CD14-positive monocyte (primary cell): ENCODE results near the gene S100Z. TPM values are rescaled to one million over a fixed set of nuclear protein-coding genes. Genes with fewer than 3 reads are reported as not detected.
A peak's percentile ranks its signal among the peaks of the same experiment; 100 is the strongest.
"Not testable (repeated sequence)": the region's sequence is repeated elsewhere in the genome, so short reads cannot be mapped to it uniquely, and the experiment has no call there.

ENCODE experiments used
- DNase-seq, 3 donors: peaks; one replicate each; pipeline ENCODE4 v3.0.0-alpha.2; 2011 to 2022
- H2AFZ ChIP-seq: 2 replicates; pipeline ENCODE4 v1.6.0; 2012; ENCODE audit warnings: mild to moderate bottlenecking, low read depth, low read length, inconsistent platforms; ENCODE audit not compliant: insufficient read depth, poor library complexity, severe bottlenecking
- H3K27ac ChIP-seq, 2 donors: 1 replicate in 1 of 2; 2 replicates in 1 of 2; pipeline ENCODE4 v1.5.1; 2012 to 2013; ENCODE audit warnings: low read length in 2 of 2, control low read depth in 1 of 2, inconsistent platforms in 1 of 2, low read depth in 1 of 2, mild to moderate bottlenecking in 1 of 2
- H3K27me3 ChIP-seq, 2 donors: one replicate each; pipeline versions ENCODE4 v1.6.0 to v1.6.1; 2011 to 2013; ENCODE audit warnings: low read length in 2 of 2; ENCODE audit not compliant: control insufficient read depth in 2 of 2, insufficient read depth in 2 of 2
- H3K36me3 ChIP-seq, 2 donors: replicated peaks in 1 of 2; 1 replicate in 1 of 2; 2 replicates in 1 of 2; pipeline versions ENCODE4 v1.5.1 to v1.6.1; 2012 to 2013; ENCODE audit warnings: low read length in 2 of 2, control low read depth in 1 of 2, inconsistent platforms in 1 of 2, mild to moderate bottlenecking in 1 of 2; ENCODE audit not compliant: insufficient read depth in 2 of 2, control insufficient read depth in 1 of 2
- H3K4me1 ChIP-seq, 2 donors: 1 replicate in 1 of 2; 2 replicates in 1 of 2; pipeline versions ENCODE4 v1.5.1 to v1.6.1; 2012 to 2013; ENCODE audit warnings: low read length in 2 of 2, control low read depth in 1 of 2, inconsistent platforms in 1 of 2, mild to moderate bottlenecking in 1 of 2, moderate library complexity in 1 of 2; ENCODE audit not compliant: insufficient read depth in 2 of 2, control insufficient read depth in 1 of 2
- H3K4me2 ChIP-seq: replicated peaks from 2 replicates; pipeline ENCODE3; 2012; ENCODE audit warnings: low read length, moderate library complexity, mild to moderate bottlenecking; ENCODE audit not compliant: poor library complexity, severe bottlenecking; ENCODE audit errors: extremely low read depth
- H3K4me3 ChIP-seq, 3 experiments: fragments of 200-600 bp in 1 of 3; sonication (generic) in 1 of 3; replicated peaks in 1 of 3; 1 replicate in 2 of 3; 2 replicates in 1 of 3; pipeline ENCODE4 v1.5.1; 2011 to 2013; ENCODE audit warnings: low read length in 3 of 3, mild to moderate bottlenecking in 3 of 3, control low read depth in 2 of 3, low read depth in 2 of 3, inconsistent platforms in 1 of 3, moderate library complexity in 1 of 3
- H3K79me2 ChIP-seq: 2 replicates; pipeline ENCODE4 v1.6.0; 2012; ENCODE audit warnings: mild to moderate bottlenecking, control low read depth, inconsistent platforms, low read length, moderate library complexity; ENCODE audit not compliant: insufficient read depth
- H3K9ac ChIP-seq: 2 replicates; pipeline ENCODE4 v1.6.0; 2017; ENCODE audit warnings: low read length, mild to moderate bottlenecking; ENCODE audit not compliant: insufficient read depth, poor library complexity, severe bottlenecking
- H3K9me3 ChIP-seq, 2 donors: replicated peaks in 1 of 2; 1 replicate in 1 of 2; 2 replicates in 1 of 2; pipeline versions ENCODE4 v1.5.1 to v1.6.1; 2012 to 2013; ENCODE audit warnings: low read length in 2 of 2, control low read depth in 1 of 2; ENCODE audit not compliant: control insufficient read depth in 1 of 2, insufficient read depth in 1 of 2
- H4K20me1 ChIP-seq: 2 replicates; pipeline ENCODE4 v1.6.0; 2012; ENCODE audit warnings: mild to moderate bottlenecking, low read length, control low read depth, moderate library complexity; ENCODE audit not compliant: insufficient read depth
- H3K27ac Mint-ChIP-seq, 7 donors: one replicate each; pipeline ENCODE4 v1.8.0; 2020; ENCODE audit warnings: mild to moderate bottlenecking in 7 of 7, mixed read lengths in 7 of 7, moderate library complexity in 6 of 7, inconsistent platforms in 2 of 7
- H3K27me3 Mint-ChIP-seq, 3 donors: one replicate each; pipeline ENCODE4 v1.8.0; 2021 to 2022; ENCODE audit warnings: low read depth in 3 of 3, mild to moderate bottlenecking in 3 of 3, mixed read lengths in 3 of 3, moderate library complexity in 3 of 3, inconsistent platforms in 1 of 3
- H3K36me3 Mint-ChIP-seq, 2 donors: one replicate each; pipeline ENCODE4 v1.8.0; 2020; ENCODE audit warnings: mixed read lengths in 2 of 2, inconsistent platforms in 1 of 2, mild to moderate bottlenecking in 1 of 2
- H3K4me1 Mint-ChIP-seq: one replicate; pipeline ENCODE4 v1.8.0; 2020; ENCODE audit warnings: mild to moderate bottlenecking, mixed read lengths
- H3K4me3 Mint-ChIP-seq, 2 donors: one replicate each; pipeline ENCODE4 v1.8.0; 2020; ENCODE audit warnings: mild to moderate bottlenecking in 2 of 2, mixed read lengths in 2 of 2, moderate library complexity in 1 of 2
- H3K9me3 Mint-ChIP-seq, 7 donors: one replicate each; pipeline ENCODE4 v1.8.0; 2020 to 2022; ENCODE audit warnings: mixed read lengths in 7 of 7, mild to moderate bottlenecking in 6 of 7, moderate library complexity in 6 of 7, inconsistent platforms in 2 of 7
- WGBS: methylation state at CpG from one replicate; pipeline ENCODE4 v1.1.5; 2013; ENCODE audit warnings: missing lambda C conversion rate; ENCODE audit not compliant: insufficient coverage; 5-methylcytosine and 5-hydroxymethylcytosine counted together
- intact Hi-C, 2 donors: fragments of 100-400 bp; cut with micrococcal nuclease; formaldehyde crosslinking; loops; one replicate each; pipeline versions ENCODE4 v1.15.0 to v1.15.1; 2023
- polyA plus RNA-seq, 3 donors: library from polyadenylated mRNA; depleted of rRNA in 1 of 3; unstranded in 2 of 3; stranded (reverse) in 1 of 3; fragments of 300-500 nt in 2 of 3; fragments of >200 nt in 1 of 3; fragmentation: Illumina TruSeq in 2 of 3; gene quantifications; 1 replicate in 2 of 3; 2 replicates in 1 of 3; pipeline ENCODE4 v1.2.3, GENCODE V29; 2012 to 2021
- TF ChIP-seq, protein P1 (sequence below): fragments of 200-600 bp; IDR thresholded peaks from one replicate; pipeline ENCODE4 v1.8.0; 2022; ENCODE audit warnings: antibody characterized with exemption, mild to moderate bottlenecking

The S100Z gene
- polyA plus RNA-seq, 3 donors = 13.4 to 39.3 (median 21.2) TPM

DNA sequence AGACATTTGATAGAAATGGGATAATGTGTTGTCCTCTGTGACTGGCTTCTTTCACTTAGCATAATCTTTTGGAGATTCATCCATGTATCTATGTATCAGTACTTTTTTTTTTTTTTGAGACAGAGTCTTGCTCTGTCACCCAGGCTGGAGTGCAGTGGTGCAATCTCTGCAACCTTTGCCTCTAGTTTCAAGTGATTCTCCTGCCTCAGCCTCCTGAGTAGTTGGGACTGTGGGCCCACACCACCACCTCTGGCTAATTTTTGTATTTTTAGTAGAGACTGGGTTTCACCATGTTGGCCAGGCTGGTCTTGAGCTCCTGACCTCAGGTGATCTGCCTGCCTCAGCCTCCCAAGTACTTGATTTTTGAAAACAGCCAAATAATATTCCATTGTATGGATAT lies 23.4 kb upstream of the S100Z start:
- not testable (repeated sequence) for H3K4me2 ChIP-seq, H3K79me2 ChIP-seq, H3K27me3 ChIP-seq

DNA sequence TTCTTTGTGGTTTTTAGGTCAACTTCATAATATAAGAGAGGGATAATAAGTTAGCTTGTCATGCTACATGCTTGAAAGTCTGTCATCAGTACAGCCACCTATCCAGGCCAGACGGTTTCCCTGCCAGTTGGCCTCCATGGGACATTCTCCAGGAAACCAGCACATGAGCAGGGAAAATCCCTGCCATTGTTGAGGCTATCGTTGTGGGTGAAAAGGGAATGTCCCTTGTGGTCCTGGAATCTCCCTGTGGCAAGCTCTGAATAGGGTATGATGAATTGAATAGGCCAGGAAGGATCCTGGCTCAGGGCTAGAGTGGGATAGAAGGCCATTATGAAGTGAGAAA lies 18.7 kb upstream of the S100Z start:
- DNase-seq = no peak
- H3K79me2 ChIP-seq = no peaks in the 10 kb centered on the region
- WGBS = 29% methylated on average over 1 of the region's 2 CpGs
- H3K4me2 ChIP-seq = no peak overlapping the region
- Mint-ChIP-seq H3K9me3 (peaks cover 0 to 4% (median 0%) of the 10 kb centered on the region in 7 donors), H3K27me3 (peaks cover 0 to 3% (median 3%) of the 10 kb centered on the region in 3 donors), H3K36me3 (peaks cover 5 to 23% of the 10 kb centered on the region in 2 donors), H3K4me1 (peaks cover 15% of the 10 kb centered on the region), H3K4me3 (no peak overlapping the region), H3K27ac (no peak overlapping the region)
- no peaks in the 10 kb centered on the region for H3K27me3 ChIP-seq
- H3K27ac ChIP-seq = no peak overlapping the region
- no peaks in the 10 kb centered on the region for H3K9me3 ChIP-seq
- TF ChIP-seq, protein P1, sequence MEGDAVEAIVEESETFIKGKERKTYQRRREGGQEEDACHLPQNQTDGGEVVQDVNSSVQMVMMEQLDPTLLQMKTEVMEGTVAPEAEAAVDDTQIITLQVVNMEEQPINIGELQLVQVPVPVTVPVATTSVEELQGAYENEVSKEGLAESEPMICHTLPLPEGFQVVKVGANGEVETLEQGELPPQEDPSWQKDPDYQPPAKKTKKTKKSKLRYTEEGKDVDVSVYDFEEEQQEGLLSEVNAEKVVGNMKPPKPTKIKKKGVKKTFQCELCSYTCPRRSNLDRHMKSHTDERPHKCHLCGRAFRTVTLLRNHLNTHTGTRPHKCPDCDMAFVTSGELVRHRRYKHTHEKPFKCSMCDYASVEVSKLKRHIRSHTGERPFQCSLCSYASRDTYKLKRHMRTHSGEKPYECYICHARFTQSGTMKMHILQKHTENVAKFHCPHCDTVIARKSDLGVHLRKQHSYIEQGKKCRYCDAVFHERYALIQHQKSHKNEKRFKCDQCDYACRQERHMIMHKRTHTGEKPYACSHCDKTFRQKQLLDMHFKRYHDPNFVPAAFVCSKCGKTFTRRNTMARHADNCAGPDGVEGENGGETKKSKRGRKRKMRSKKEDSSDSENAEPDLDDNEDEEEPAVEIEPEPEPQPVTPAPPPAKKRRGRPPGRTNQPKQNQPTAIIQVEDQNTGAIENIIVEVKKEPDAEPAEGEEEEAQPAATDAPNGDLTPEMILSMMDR = no peak
- peaks cover 0 to 3% of the 10 kb centered on the region in 2 donors for H3K4me1 ChIP-seq
- H3K9ac ChIP-seq = no peak overlapping the region
- intact Hi-C loops = no loop called here
- peaks cover 0 to 18% of the 10 kb centered on the region in 2 donors for H3K36me3 ChIP-seq
- no peak overlapping the region for H3K4me3 ChIP-seq
- H2AFZ ChIP-seq = no peak overlapping the region
- H4K20me1 ChIP-seq = no peaks in the 10 kb centered on the region

More for the DNA sequence above, 23.4 kb upstream of the S100Z start:
- H2AFZ ChIP-seq, H3K36me3 ChIP-seq, H3K9ac ChIP-seq, H3K9me3 ChIP-seq, intact Hi-C loops, H3K36me3 Mint-ChIP-seq, H3K27me3 Mint-ChIP-seq, H3K4me3 Mint-ChIP-seq, H3K4me1 ChIP-seq, H3K4me3 ChIP-seq, H3K9me3 Mint-ChIP-seq, DNase-seq, H4K20me1 ChIP-seq, H3K27ac ChIP-seq: not testable (repeated sequence)
- H3K4me1 Mint-ChIP-seq = peaks cover 16% of the 10 kb centered on the region
- peak overlapping the region in 1 of 7 donors; percentile 6 for H3K27ac Mint-ChIP-seq
